Vagina (tissue), 2 donors: Measurements from ENCODE around the gene DCLRE1B.

Experiments
- POLR2AphosphoS5 ChIP-seq, 2 donors: sonication (generic); formaldehyde crosslinking; IDR thresholded peaks; one replicate each; pipeline ENCODE4 v1.9.0; 2017; ENCODE audit warnings: antibody characterized with exemption in 2 of 2, mild to moderate bottlenecking in 2 of 2, low read depth in 1 of 2; ENCODE audit not compliant: insufficient read depth in 1 of 2
- TF ChIP-seq, protein P1 (sequence below), 3 experiments: fragments of 450-650 bp in 2 of 3; fragments of 200-600 bp in 1 of 3; sonication (generic) in 1 of 3; IDR thresholded peaks; one replicate each; pipeline ENCODE4 v1.5.1; 2017 to 2019; ENCODE audit warnings: antibody characterized with exemption in 3 of 3, mild to moderate bottlenecking in 2 of 3, moderate library complexity in 2 of 3

DNA sequence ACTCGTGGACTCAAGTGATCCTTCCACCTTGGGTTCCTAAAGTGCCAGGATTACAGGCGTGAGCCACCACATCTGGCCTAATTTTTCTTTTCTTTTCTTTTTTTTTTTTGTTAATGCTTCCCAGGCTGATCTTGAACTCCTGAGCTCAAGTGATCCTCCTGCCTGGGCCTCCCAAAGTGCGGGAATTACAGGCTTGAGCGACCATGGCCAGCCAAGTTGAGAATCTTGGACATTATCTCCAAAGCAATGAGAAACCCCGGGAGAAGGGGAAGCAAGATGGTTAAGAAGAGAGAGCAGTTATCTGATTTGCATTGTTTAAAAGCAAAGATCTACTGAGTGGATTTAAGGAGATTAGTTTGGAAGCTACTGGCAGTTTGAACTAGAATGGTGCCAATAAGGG, 33.1 kb downstream of the DCLRE1B start:
- TF ChIP-seq, protein P1, sequence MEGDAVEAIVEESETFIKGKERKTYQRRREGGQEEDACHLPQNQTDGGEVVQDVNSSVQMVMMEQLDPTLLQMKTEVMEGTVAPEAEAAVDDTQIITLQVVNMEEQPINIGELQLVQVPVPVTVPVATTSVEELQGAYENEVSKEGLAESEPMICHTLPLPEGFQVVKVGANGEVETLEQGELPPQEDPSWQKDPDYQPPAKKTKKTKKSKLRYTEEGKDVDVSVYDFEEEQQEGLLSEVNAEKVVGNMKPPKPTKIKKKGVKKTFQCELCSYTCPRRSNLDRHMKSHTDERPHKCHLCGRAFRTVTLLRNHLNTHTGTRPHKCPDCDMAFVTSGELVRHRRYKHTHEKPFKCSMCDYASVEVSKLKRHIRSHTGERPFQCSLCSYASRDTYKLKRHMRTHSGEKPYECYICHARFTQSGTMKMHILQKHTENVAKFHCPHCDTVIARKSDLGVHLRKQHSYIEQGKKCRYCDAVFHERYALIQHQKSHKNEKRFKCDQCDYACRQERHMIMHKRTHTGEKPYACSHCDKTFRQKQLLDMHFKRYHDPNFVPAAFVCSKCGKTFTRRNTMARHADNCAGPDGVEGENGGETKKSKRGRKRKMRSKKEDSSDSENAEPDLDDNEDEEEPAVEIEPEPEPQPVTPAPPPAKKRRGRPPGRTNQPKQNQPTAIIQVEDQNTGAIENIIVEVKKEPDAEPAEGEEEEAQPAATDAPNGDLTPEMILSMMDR (IDR thresholded peaks at IDR 0.05): no peak
- no peak for TF ChIP-seq POLR2AphosphoS5 (IDR thresholded peaks at IDR 0.05; ENCODE audit: insufficient read depth in 1 of 2, low read depth in 1 of 2)
